Keratinocyte (primary cell): Measurements from ENCODE around the gene CCNDBP1. TPM values are rescaled to one million over a fixed set of nuclear protein-coding genes. Genes with fewer than 3 reads are reported as not detected.

Experiments used
- DNase-seq: peaks from one replicate; pipeline ENCODE4 v3.0.0-alpha.2; 2011; ENCODE audit warnings: low read depth, missing footprints, low spot score
- FAIRE-seq: peaks from 2 replicates; lab custom pipeline; 2011; peaks lifted over from hg19 to GRCh38; lab: Jason Lieb, UNC
- H2AFZ ChIP-seq: 2 replicates; pipeline ENCODE4 v1.6.0; 2012; ENCODE audit warnings: low read length, control low read depth, inconsistent platforms; ENCODE audit not compliant: control insufficient read depth
- H3K27ac ChIP-seq: 2 replicates; pipeline ENCODE4 v1.5.1; 2011; ENCODE audit warnings: low read length; ENCODE audit not compliant: control insufficient read depth, insufficient read depth
- H3K27me3 ChIP-seq: 3 replicates; pipeline ENCODE4 v1.6.0; 2011; ENCODE audit warnings: low read length; ENCODE audit not compliant: control insufficient read depth, insufficient read depth; ENCODE audit errors: extremely low read depth
- H3K36me3 ChIP-seq, 2 experiments: 2 replicates in 1 of 2; 3 replicates in 1 of 2; pipeline ENCODE4 v1.5.1; 2011; ENCODE audit warnings: low read length in 2 of 2, mild to moderate bottlenecking in 1 of 2; ENCODE audit not compliant: control insufficient read depth in 2 of 2, insufficient read depth in 2 of 2; ENCODE audit errors: extremely low read depth in 1 of 2
- H3K4me1 ChIP-seq: 3 replicates; pipeline ENCODE4 v1.5.1; 2011; ENCODE audit warnings: low read length; ENCODE audit not compliant: control insufficient read depth, insufficient read depth; ENCODE audit errors: extremely low read depth
- H3K4me2 ChIP-seq: 3 replicates; pipeline ENCODE4 v1.6.0; 2011; ENCODE audit warnings: low read depth, low read length; ENCODE audit not compliant: control insufficient read depth, insufficient read depth; ENCODE audit errors: extremely low read depth
- H3K4me3 ChIP-seq, 3 experiments: fragments of 200-600 bp in 1 of 3; sonication (generic) in 1 of 3; 2 replicates in 2 of 3; 3 replicates in 1 of 3; pipeline ENCODE4 v1.5.1; 2011 to 2016; ENCODE audit warnings: low read length in 3 of 3, mild to moderate bottlenecking in 3 of 3, control low read depth in 2 of 3, inconsistent platforms in 1 of 3, low read depth in 1 of 3, mixed read lengths in 1 of 3, mixed run types in 1 of 3, moderate library complexity in 1 of 3; ENCODE audit not compliant: control insufficient read depth in 2 of 3, insufficient read depth in 2 of 3; ENCODE audit errors: extremely low read depth in 1 of 3
- H3K79me2 ChIP-seq: 2 replicates; pipeline ENCODE4 v1.6.0; 2012; ENCODE audit warnings: low read length; ENCODE audit not compliant: control insufficient read depth, insufficient read depth
- H3K9ac ChIP-seq: 3 replicates; pipeline ENCODE4 v1.6.0; 2011; ENCODE audit warnings: low read length; ENCODE audit not compliant: control insufficient read depth, insufficient read depth; ENCODE audit errors: extremely low read depth
- H3K9me1 ChIP-seq: 3 replicates; pipeline ENCODE4 v1.6.0; 2011; ENCODE audit warnings: low read length; ENCODE audit not compliant: control insufficient read depth, insufficient read depth; ENCODE audit errors: extremely low read depth
- H3K9me3 ChIP-seq: 2 replicates; pipeline ENCODE4 v1.5.1; 2012; ENCODE audit warnings: low read depth, low read length; ENCODE audit not compliant: control insufficient read depth
- H4K20me1 ChIP-seq: 3 replicates; pipeline ENCODE4 v1.6.0; 2011; ENCODE audit warnings: low read length; ENCODE audit not compliant: control insufficient read depth, insufficient read depth; ENCODE audit errors: extremely low read depth
- CTCF ChIP-seq, 3 experiments: IDR thresholded peaks in 1 of 3; conservative IDR thresholded peaks in 1 of 3; optimal IDR thresholded peaks in 1 of 3; 2 replicates in 2 of 3; 3 replicates in 1 of 3; pipeline versions ENCODE3 to v1.5.1; 2011; ENCODE audit warnings: low read length in 3 of 3, mild to moderate bottlenecking in 3 of 3, moderate library complexity in 2 of 3, control low read depth in 1 of 3, inconsistent platforms in 1 of 3; ENCODE audit not compliant: insufficient read depth in 2 of 3; ENCODE audit errors: extremely low read depth in 1 of 3
- EZH2 ChIP-seq: IDR thresholded peaks from one replicate; pipeline ENCODE4 v1.6.1; 2012; ENCODE audit warnings: inconsistent platforms, mild to moderate bottlenecking, low read length, moderate library complexity
- dilution Hi-C: fragments of 300-500 bp; cut with MboI; formaldehyde crosslinking; loops from one replicate; pipeline ENCODE4 v1.7.0; 2020; ENCODE audit warnings: low sequenced_read_pairs; ENCODE audit not compliant: extremely low pct_ligation_motif_present
- polyA plus RNA-seq, 5 experiments: library from polyadenylated mRNA; depleted of rRNA in 3 of 5; stranded (reverse) in 3 of 5; stranded (forward) in 1 of 5; unstranded in 1 of 5; fragments of >200 nt; gene quantifications; 1 replicate in 1 of 5; 2 replicates in 3 of 5; 3 replicates in 1 of 5; pipeline versions ENCODE4 v1.2.1 to v1.2.3, GENCODE V29; 2011 to 2012; ENCODE audit warnings: missing spikeins in 2 of 5, low read depth in 1 of 5, low replicate concordance in 1 of 5

Gene CCNDBP1
- polyA plus RNA-seq, 1 donor (not counting 4 experiments of a cell fraction or from before 2014, with no cell fraction given), result 53.5 TPM

- DNase-seq (no peak), FAIRE-seq (no peak)
- Histone ChIP-seq H2AFZ (no peak overlapping the region), H3K79me2 (no peaks in the 10 kb centered on the region), H3K9me3 (no peaks in the 10 kb centered on the region), H3K27ac (no peak overlapping the region), H3K9ac (no peak overlapping the region), H3K4me2 (no peak overlapping the region), H3K9me1 (no peaks in the 10 kb centered on the region), H4K20me1 (no peaks in the 10 kb centered on the region), H3K4me1 (no peaks in the 10 kb centered on the region), H3K36me3 (no peaks in the 10 kb centered on the region), H3K27me3 (no peaks in the 10 kb centered on the region), H3K4me3 (no peak overlapping the region)
- dilution Hi-C loops, result no loop called here
- TF ChIP-seq CTCF (optimal IDR thresholded peaks at IDR 0.05 in 1 of 3, IDR thresholded peaks at IDR 0.05 in 1 of 3, conservative IDR thresholded peaks at IDR 0.05 in 1 of 3; ENCODE audit: extremely low read depth in 1 of 3, insufficient read depth in 2 of 3, low read length in 3 of 3) (no peak), EZH2 (no peak)
These were observed 61.1 kb downstream of the CCNDBP1 start for GRCh38 chr15:43246261-43246774.

Other genes with a start within 250 kb of the CCNDBP1 start
- gene UBR1, start 79.4 kb upstream of the CCNDBP1 start, polyA plus RNA-seq, result 12.3 to 17.4 TPM (median 12.7 TPM) in 3 replicates
- gene TMEM62, start 51.8 kb upstream of the CCNDBP1 start, polyA plus RNA-seq, result 4.5 to 5.5 TPM (median 4.6 TPM) in 3 replicates
- gene EPB42, start 35.6 kb downstream of the CCNDBP1 start, polyA plus RNA-seq, result not detected in 3 replicates
- 0.07 to 0.23 TPM in 2 of 3 replicates, not detected in the other for gene TGM5, start 81.5 kb downstream of the CCNDBP1 start, polyA plus RNA-seq
- gene TGM7, start 116.9 kb downstream of the CCNDBP1 start, polyA plus RNA-seq, result not detected in 3 replicates
- gene LCMT2, start 145.2 kb downstream of the CCNDBP1 start, polyA plus RNA-seq, result 10.6 to 14.1 TPM (median 14.0 TPM) in 3 replicates
- gene ZSCAN29, start 185.6 kb downstream of the CCNDBP1 start, polyA plus RNA-seq, result 8.5 to 9.7 TPM (median 8.7 TPM) in 3 replicates
- gene TUBGCP4, start 185.7 kb downstream of the CCNDBP1 start, polyA plus RNA-seq, result 13.5 to 16.1 TPM (median 15.9 TPM) in 3 replicates